ENCODE measurements around the gene MAPK8IP3.

The MAPK8IP3 gene

DNA sequence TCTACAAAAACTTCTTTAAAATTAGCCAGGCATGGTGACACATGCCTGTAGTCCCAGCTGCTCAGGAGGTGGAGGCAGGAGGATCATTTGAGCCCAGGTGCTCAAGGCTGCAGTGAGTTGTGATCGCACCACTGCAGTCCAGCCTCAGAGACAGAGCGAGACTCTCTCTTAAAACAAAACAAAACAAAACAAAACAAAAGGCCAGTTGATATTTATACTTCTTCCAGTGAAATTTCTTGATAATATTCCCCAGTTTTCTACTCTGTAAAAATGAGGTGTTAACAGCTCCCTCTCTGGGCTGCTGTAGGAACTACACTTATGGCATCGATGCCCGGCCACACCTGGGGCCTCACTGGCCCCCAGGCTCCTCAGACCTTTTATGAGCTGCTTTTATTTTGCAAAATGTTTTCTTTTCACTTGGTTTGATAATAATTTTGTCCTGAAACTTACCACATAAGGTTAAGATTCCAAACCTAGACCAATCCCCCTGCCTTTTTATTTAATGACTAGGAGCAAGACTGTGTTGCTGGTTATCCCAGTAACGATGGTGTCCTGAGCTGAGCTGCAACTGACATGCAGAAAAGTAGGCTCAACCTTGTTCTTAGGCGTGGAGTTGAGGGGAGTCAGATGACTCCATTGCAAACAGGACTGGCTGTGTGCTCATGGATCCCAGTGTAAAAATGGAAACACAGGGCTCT is 17.6 kb downstream of the MAPK8IP3 start:
- TF ChIP-seq, protein P1, sequence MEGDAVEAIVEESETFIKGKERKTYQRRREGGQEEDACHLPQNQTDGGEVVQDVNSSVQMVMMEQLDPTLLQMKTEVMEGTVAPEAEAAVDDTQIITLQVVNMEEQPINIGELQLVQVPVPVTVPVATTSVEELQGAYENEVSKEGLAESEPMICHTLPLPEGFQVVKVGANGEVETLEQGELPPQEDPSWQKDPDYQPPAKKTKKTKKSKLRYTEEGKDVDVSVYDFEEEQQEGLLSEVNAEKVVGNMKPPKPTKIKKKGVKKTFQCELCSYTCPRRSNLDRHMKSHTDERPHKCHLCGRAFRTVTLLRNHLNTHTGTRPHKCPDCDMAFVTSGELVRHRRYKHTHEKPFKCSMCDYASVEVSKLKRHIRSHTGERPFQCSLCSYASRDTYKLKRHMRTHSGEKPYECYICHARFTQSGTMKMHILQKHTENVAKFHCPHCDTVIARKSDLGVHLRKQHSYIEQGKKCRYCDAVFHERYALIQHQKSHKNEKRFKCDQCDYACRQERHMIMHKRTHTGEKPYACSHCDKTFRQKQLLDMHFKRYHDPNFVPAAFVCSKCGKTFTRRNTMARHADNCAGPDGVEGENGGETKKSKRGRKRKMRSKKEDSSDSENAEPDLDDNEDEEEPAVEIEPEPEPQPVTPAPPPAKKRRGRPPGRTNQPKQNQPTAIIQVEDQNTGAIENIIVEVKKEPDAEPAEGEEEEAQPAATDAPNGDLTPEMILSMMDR (IDR thresholded peaks at IDR 0.05; ENCODE audit: insufficient read depth, low read depth, low read length, missing control alignments), result peak; percentile 68

GRCh38 chr16:1724491-1724890 is 18.5 kb downstream of the MAPK8IP3 start:
- TF ChIP-seq, protein P1 (IDR thresholded peaks at IDR 0.05; ENCODE audit: insufficient read depth, low read depth, low read length, missing control alignments), result no peak
- no peak for DNase-seq (ENCODE audit: low read depth)
- H3K4me3 ChIP-seq (ENCODE audit: low read depth, low read length), result no peak overlapping the region

More for the DNA sequence above, 17.6 kb downstream of the MAPK8IP3 start:
- no peak overlapping the region for H3K4me3 ChIP-seq (ENCODE audit: low read depth, low read length)
- DNase-seq (ENCODE audit: low read depth), result peak; percentile 36

DNA sequence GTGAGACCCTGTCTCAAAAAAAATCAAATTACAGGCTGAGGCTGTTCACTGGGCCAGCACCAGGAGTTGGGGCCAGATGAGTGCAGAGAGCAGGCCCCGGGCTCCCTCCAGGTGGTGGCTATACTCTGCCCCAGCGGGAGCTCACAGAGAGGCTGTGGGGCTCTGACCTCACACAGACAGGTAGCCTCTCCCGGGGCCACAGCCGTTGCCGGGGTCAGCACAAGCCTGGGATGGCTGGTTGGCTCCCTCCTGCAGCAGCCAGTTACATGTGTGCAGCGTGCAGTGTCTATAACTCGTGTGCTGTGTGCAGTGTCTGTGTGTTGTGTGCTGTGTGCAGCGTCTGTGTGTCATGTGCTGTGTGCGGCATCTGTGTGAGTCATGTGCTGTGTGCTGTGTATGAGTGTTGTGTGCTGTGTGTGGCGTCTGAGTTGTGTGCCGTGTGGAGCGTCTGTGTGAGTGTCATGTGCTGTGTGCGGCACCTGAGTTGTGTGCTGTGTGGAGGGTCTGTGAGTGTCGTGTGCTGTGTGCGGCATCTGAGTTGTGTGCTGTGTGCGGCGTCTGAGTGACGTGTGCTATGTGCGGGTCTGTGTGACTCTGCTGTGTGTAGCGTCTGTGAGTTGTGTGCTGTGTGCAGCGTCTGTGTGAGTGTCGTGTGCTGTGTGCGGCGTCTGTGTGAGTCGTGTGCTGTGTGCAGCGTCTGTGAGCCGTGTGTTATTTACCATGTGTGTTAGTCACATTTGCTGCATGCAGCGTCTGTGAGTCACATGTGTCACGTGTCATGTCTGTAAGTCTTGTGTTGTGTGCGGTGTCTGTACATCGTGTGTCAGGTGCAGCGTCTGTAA is 20.9 kb downstream of the MAPK8IP3 start:
- no peak for DNase-seq (ENCODE audit: low read depth)
- TF ChIP-seq, protein P1 (IDR thresholded peaks at IDR 0.05; ENCODE audit: insufficient read depth, low read depth, low read length, missing control alignments), result no peak
- H3K4me3 ChIP-seq (ENCODE audit: low read depth, low read length), result no peak overlapping the region

DNA sequence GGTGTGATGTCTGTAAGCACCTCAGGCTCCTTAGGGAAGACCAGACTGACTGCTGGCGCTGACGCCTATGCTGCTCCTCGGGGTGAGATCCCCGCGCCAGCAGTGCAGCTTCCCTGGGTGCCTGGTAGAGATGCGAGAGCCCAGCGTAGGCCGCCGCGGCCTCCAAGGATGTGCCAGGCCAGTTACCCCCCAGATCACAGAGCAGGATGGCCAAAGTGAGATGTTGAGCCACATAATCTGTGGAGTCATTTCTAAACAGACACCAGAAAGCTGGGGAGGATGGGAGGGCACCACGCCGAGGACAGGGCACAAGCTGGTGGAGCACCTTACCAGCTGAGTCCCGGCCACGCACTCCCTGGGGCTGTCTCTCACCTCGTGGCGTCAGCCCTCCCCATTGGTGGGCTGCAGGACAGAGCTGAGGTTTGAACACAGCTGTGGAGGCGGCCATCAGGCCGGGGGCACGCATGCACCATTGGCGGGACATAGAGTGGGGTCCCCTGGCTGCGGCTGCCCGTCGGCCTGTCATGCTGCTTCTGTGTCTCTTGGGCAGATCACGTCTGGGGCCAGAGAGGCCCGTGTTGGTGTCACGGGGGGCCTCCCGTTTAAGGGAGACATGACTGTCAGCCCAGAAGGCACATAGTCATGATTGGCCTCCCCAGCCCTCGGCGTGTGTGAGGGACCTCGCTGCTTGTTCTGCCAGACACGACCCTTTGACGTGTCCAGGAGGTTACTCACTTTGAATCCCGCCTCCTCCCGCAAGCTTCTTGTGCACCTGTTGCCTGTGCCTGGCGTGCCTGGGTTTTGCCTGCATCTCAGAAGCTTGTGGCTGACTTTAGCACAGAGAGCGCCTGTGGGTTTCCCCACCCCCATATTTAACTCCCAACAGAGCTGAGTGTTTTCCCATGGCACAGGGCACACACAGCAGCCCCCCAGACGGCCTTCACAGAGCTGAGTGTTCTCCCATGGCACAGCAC is 21.9 kb downstream of the MAPK8IP3 start:
- DNase-seq (ENCODE audit: low read depth), result no peak
- no peak overlapping the region for H3K4me3 ChIP-seq (ENCODE audit: low read depth, low read length)
- TF ChIP-seq, protein P1 (IDR thresholded peaks at IDR 0.05; ENCODE audit: insufficient read depth, low read depth, low read length, missing control alignments), result no peak

DNA sequence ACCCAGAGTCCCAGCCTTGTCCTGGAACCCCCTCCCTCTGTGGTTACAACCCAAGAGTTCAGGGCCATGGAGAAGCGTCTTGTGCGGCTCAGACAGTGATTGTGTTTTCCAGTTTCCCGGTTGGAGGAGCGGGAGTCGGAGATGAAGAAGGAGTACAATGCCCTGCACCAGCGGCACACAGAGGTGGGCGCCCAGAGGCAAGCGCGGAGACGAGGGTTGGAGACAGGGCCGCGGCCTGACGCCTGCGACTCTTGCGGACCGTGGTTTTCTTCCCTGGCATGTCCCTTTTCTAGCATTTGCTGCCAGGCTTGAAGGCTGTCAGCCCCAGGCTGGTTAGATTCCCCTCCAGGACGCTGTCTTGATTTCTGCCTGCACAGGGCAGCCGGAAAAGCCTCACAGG is 23.0 kb downstream of the MAPK8IP3 start:
- TF ChIP-seq, protein P1 (IDR thresholded peaks at IDR 0.05; ENCODE audit: insufficient read depth, low read depth, low read length, missing control alignments), result no peak
- no peak overlapping the region for H3K4me3 ChIP-seq (ENCODE audit: low read depth, low read length)
- no peak for DNase-seq (ENCODE audit: low read depth)

DNA sequence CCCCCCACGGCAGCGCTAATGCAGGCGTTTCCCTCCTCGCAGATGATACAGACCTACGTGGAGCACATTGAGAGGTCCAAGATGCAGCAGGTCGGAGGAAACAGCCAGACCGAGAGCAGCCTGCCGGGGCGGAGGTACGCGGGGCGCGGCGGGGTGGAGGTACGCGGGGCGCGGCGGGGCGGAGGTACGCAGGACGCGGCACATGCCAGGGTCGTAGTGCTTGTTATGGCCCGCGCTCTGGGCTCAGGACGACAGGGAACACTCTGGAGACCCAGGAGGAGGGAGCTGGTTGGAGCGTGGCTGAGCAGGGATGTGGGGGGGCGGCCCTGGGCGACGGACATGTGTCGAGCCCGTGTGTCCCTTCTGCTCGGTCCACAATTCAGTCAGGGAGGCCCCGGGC is 23.4 kb downstream of the MAPK8IP3 start:
- TF ChIP-seq, protein P1 (IDR thresholded peaks at IDR 0.05; ENCODE audit: insufficient read depth, low read depth, low read length, missing control alignments), result no peak
- DNase-seq (ENCODE audit: low read depth), result no peak
- H3K4me3 ChIP-seq (ENCODE audit: low read depth, low read length), result no peak overlapping the region
